ENCODE data around the gene RETREG2.

RETREG2 gene

GRCh38 chr2:219205981-219206327, 27.9 kb downstream of the RETREG2 start:
- ATAC-seq = no peak
- no peak for TF ChIP-seq GLIS3 (CRISPR knock-in tag; IDR thresholded peaks at IDR 0.05)
- no peak for TF ChIP-seq TCF4 (CRISPR knock-in tag; IDR thresholded peaks at IDR 0.05; ENCODE audit: borderline replicate concordance)
- TF ChIP-seq ZFP30 (CRISPR knock-in tag; IDR thresholded peaks at IDR 0.05) = no peak

DNA sequence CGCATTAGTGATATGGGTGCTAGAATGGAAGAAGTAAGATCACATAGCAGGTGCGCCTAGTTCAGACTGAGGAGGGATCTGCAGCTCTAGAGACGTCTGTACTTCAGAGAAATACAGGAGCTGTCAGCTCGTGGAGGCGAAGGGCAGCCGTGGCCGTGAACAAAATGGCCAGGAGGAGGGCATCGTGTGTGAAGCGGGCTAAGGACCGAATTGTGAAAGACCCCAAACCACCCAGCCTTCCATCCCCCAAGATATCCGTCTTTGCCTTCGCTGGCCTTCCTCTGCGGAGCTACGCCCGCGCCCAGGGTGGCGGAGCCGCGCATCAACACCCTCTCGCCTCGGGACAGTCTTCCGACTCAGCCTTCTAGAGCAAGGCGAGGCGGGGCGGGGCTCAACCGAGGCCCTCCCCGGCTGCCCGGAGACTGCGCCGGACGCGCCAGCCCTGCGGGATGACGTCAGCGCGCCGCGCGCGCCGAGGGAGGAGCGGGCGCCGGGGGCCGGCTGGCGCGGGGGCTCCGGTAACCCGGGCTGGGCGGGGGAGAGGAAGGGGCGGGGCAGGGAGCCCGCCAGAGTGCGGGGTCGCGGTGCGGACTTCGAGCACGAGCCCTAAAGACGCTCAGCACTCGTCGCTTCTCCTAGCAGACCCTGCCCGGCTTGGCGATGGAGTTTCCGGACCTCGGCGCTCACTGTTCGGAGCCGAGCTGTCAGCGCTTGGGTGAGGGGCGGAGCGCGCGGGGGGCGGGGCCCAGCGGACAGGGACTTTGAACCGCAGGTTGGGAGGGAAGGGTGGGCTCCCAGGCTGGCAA, 28.5 kb downstream of the RETREG2 start, which contains the start of gene ZFAND2B:
Gene ZFAND2B (plus strand): TSS at position 455 of the 806 bp plus-strand sequence. CDS start 206 bp downstream, at position 661.
- TF ChIP-seq, protein P1, sequence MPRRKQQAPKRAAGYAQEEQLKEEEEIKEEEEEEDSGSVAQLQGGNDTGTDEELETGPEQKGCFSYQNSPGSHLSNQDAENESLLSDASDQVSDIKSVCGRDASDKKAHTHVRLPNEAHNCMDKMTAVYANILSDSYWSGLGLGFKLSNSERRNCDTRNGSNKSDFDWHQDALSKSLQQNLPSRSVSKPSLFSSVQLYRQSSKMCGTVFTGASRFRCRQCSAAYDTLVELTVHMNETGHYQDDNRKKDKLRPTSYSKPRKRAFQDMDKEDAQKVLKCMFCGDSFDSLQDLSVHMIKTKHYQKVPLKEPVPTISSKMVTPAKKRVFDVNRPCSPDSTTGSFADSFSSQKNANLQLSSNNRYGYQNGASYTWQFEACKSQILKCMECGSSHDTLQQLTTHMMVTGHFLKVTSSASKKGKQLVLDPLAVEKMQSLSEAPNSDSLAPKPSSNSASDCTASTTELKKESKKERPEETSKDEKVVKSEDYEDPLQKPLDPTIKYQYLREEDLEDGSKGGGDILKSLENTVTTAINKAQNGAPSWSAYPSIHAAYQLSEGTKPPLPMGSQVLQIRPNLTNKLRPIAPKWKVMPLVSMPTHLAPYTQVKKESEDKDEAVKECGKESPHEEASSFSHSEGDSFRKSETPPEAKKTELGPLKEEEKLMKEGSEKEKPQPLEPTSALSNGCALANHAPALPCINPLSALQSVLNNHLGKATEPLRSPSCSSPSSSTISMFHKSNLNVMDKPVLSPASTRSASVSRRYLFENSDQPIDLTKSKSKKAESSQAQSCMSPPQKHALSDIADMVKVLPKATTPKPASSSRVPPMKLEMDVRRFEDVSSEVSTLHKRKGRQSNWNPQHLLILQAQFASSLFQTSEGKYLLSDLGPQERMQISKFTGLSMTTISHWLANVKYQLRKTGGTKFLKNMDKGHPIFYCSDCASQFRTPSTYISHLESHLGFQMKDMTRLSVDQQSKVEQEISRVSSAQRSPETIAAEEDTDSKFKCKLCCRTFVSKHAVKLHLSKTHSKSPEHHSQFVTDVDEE (CRISPR knock-in tag; IDR thresholded peaks at IDR 0.05) = no peak
- ATAC-seq = peak; percentile 93

- TF ChIP-seq ZNF70 (CRISPR knock-in tag; IDR thresholded peaks at IDR 0.05) (no peak), ZNF8 (CRISPR knock-in tag; IDR thresholded peaks at IDR 0.05) (no peak), TOX (CRISPR knock-in tag; IDR thresholded peaks at IDR 0.05; ENCODE audit: borderline replicate concordance) (no peak), ZFP30 (CRISPR knock-in tag; IDR thresholded peaks at IDR 0.05) (no peak), PATZ1 (CRISPR knock-in tag; IDR thresholded peaks at IDR 0.05; ENCODE audit: borderline replicate concordance) (no peak), RARB (CRISPR knock-in tag; IDR thresholded peaks at IDR 0.05) (no peak), TCF4 (CRISPR knock-in tag; IDR thresholded peaks at IDR 0.05; ENCODE audit: borderline replicate concordance) (no peak), BACH2 (CRISPR knock-in tag; IDR thresholded peaks at IDR 0.05; ENCODE audit: borderline replicate concordance) (no peak), ARNTL (CRISPR knock-in tag; IDR thresholded peaks at IDR 0.05; ENCODE audit: borderline replicate concordance, low read depth) (no peak), POU6F1 (CRISPR knock-in tag; IDR thresholded peaks at IDR 0.05; ENCODE audit: borderline replicate concordance, low read depth) (no peak), OSR1 (CRISPR knock-in tag; IDR thresholded peaks at IDR 0.05) (no peak), PPARA (CRISPR knock-in tag; IDR thresholded peaks at IDR 0.05; ENCODE audit: borderline replicate concordance) (no peak), ZNF565 (CRISPR knock-in tag; conservative IDR thresholded peaks at IDR 0.05; ENCODE audit: low read depth) (no peak), GLIS3 (CRISPR knock-in tag; IDR thresholded peaks at IDR 0.05) (no peak), SNAI2 (CRISPR knock-in tag; IDR thresholded peaks at IDR 0.05) (no peak), ZFP3 (CRISPR knock-in tag; IDR thresholded peaks at IDR 0.05) (no peak)
- TF ChIP-seq, protein P1 (CRISPR knock-in tag; IDR thresholded peaks at IDR 0.05) = no peak
- TF ChIP-seq, protein P2, sequence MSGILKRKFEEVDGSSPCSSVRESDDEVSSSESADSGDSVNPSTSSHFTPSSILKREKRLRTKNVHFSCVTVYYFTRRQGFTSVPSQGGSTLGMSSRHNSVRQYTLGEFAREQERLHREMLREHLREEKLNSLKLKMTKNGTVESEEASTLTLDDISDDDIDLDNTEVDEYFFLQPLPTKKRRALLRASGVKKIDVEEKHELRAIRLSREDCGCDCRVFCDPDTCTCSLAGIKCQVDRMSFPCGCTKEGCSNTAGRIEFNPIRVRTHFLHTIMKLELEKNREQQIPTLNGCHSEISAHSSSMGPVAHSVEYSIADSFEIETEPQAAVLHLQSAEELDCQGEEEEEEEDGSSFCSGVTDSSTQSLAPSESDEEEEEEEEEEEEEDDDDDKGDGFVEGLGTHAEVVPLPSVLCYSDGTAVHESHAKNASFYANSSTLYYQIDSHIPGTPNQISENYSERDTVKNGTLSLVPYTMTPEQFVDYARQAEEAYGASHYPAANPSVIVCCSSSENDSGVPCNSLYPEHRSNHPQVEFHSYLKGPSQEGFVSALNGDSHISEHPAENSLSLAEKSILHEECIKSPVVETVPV (CRISPR knock-in tag; IDR thresholded peaks at IDR 0.05) = no peak
- TF ChIP-seq, protein P3, sequence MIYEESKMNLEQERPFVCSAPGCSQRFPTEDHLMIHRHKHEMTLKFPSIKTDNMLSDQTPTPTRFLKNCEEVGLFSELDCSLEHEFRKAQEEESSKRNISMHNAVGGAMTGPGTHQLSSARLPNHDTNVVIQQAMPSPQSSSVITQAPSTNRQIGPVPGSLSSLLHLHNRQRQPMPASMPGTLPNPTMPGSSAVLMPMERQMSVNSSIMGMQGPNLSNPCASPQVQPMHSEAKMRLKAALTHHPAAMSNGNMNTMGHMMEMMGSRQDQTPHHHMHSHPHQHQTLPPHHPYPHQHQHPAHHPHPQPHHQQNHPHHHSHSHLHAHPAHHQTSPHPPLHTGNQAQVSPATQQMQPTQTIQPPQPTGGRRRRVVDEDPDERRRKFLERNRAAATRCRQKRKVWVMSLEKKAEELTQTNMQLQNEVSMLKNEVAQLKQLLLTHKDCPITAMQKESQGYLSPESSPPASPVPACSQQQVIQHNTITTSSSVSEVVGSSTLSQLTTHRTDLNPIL (CRISPR knock-in tag; IDR thresholded peaks at IDR 0.05; ENCODE audit: low read depth) = no peak
- peak; percentile 44 for ATAC-seq
Measured at GRCh38 chr2:219207134-219207883, 29.2 kb downstream of the RETREG2 start.

Measured in SK-N-SH treated with all-trans-retinoic acid at 6 μM for 48 hours (cell line).